Mesenchymal stem cell (in vitro differentiated cells and primary cell): Measurements from ENCODE around the gene RFPL2.
"Not testable (repeated sequence)": the region's sequence is repeated elsewhere in the genome, so short reads cannot be mapped to it uniquely, and the experiment has no call there.

Experiments used
- DNase-seq: peaks from one replicate; pipeline ENCODE4 v3.0.0-alpha.2; 2013
- H2AFZ ChIP-seq: one replicate; pipeline ENCODE4 v1.6.1; 2013; ENCODE audit warnings: low read depth, mild to moderate bottlenecking, control low read depth, inconsistent platforms, low read length, moderate library complexity
- H2AK5ac ChIP-seq: 2 replicates; pipeline ENCODE4 v1.6.1; 2013; ENCODE audit warnings: low read length, moderate library complexity, mild to moderate bottlenecking, inconsistent platforms; ENCODE audit not compliant: severe bottlenecking
- H2BK120ac ChIP-seq: one replicate; pipeline ENCODE4 v1.6.1; 2013; ENCODE audit warnings: low read depth, mild to moderate bottlenecking, inconsistent platforms, low read length, moderate library complexity
- H2BK12ac ChIP-seq, 2 experiments: one replicate each; pipeline ENCODE4 v1.6.1; 2013; ENCODE audit warnings: inconsistent platforms in 2 of 2, low read length in 2 of 2, mild to moderate bottlenecking in 2 of 2, moderate library complexity in 2 of 2, control low read depth in 1 of 2
- H2BK15ac ChIP-seq: one replicate; pipeline ENCODE4 v1.6.1; 2013; ENCODE audit warnings: mild to moderate bottlenecking, low read depth, inconsistent platforms; ENCODE audit not compliant: poor library complexity, severe bottlenecking
- H2BK5ac ChIP-seq: 2 replicates; pipeline ENCODE4 v1.6.1; 2013; ENCODE audit warnings: low read depth, mild to moderate bottlenecking, low read length, control low read depth, inconsistent platforms; ENCODE audit not compliant: poor library complexity, severe bottlenecking
- H3K14ac ChIP-seq, 2 experiments: one replicate each; pipeline ENCODE4 v1.6.1; 2013; ENCODE audit warnings: inconsistent platforms in 2 of 2, low read length in 2 of 2, control low read depth in 1 of 2, mild to moderate bottlenecking in 1 of 2, moderate library complexity in 1 of 2
- H3K18ac ChIP-seq, 2 experiments: one replicate each; pipeline ENCODE4 v1.6.1; 2013; ENCODE audit warnings: inconsistent platforms in 2 of 2, low read length in 2 of 2, control low read depth in 1 of 2, low read depth in 1 of 2, mild to moderate bottlenecking in 1 of 2
- H3K23ac ChIP-seq, 2 experiments: one replicate each; pipeline ENCODE4 v1.6.1; 2013; ENCODE audit warnings: inconsistent platforms in 2 of 2, low read length in 2 of 2, mild to moderate bottlenecking in 2 of 2, moderate library complexity in 2 of 2, control low read depth in 1 of 2
- H3K27ac ChIP-seq: 2 replicates; pipeline ENCODE4 v1.5.1; 2013; ENCODE audit warnings: mild to moderate bottlenecking, moderate library complexity, low read length, control low read depth, inconsistent platforms; ENCODE audit not compliant: poor library complexity, severe bottlenecking
- H3K27me3 ChIP-seq, 2 experiments: 2 replicates each; pipeline versions ENCODE4 v1.6.1 to v1.7.0; 2013; ENCODE audit warnings: low read length in 2 of 2, mild to moderate bottlenecking in 2 of 2, moderate library complexity in 2 of 2, control low read depth in 1 of 2, inconsistent platforms in 1 of 2; ENCODE audit not compliant: control insufficient read depth in 1 of 2, insufficient read depth in 1 of 2
- H3K36me3 ChIP-seq, 2 experiments: 2 replicates each; pipeline versions ENCODE4 v1.6.1 to v1.7.0; 2013; ENCODE audit warnings: low read length in 2 of 2, control low read depth in 1 of 2, inconsistent platforms in 1 of 2, low read depth in 1 of 2, mild to moderate bottlenecking in 1 of 2; ENCODE audit not compliant: insufficient read depth in 2 of 2, control insufficient read depth in 1 of 2
- H3K4ac ChIP-seq, 2 experiments: one replicate each; pipeline ENCODE4 v1.6.1; 2013; ENCODE audit warnings: inconsistent platforms in 2 of 2, low read length in 2 of 2, mild to moderate bottlenecking in 2 of 2, moderate library complexity in 2 of 2, control low read depth in 1 of 2, low read depth in 1 of 2
- H3K4me1 ChIP-seq: 2 replicates; pipeline ENCODE4 v1.6.1; 2013; ENCODE audit warnings: low read depth, low read length, control low read depth; ENCODE audit not compliant: control insufficient read depth, insufficient read depth
- H3K4me2 ChIP-seq: 2 replicates; pipeline ENCODE4 v1.6.1; 2013; ENCODE audit warnings: low read length, mild to moderate bottlenecking, inconsistent platforms; ENCODE audit not compliant: poor library complexity, severe bottlenecking
- H3K4me3 ChIP-seq, 2 experiments: 2 replicates each; pipeline versions ENCODE4 v1.5.1 to v1.7.0; 2013; ENCODE audit warnings: low read length in 2 of 2, mild to moderate bottlenecking in 2 of 2, control low read depth in 1 of 2, low read depth in 1 of 2; ENCODE audit not compliant: insufficient read depth in 1 of 2
- H3K79me1 ChIP-seq: replicated peaks from 2 replicates; pipeline ENCODE4 v1.6.1; 2013; ENCODE audit warnings: mild to moderate bottlenecking, control low read depth, low read length, inconsistent platforms; ENCODE audit not compliant: poor library complexity, severe bottlenecking
- H3K9ac ChIP-seq: 2 replicates; pipeline ENCODE4 v1.7.0; 2013; ENCODE audit warnings: mild to moderate bottlenecking, low read length, moderate library complexity
- H3K9me3 ChIP-seq: 2 replicates; pipeline ENCODE4 v1.7.0; 2013; ENCODE audit warnings: mild to moderate bottlenecking, low read length; ENCODE audit not compliant: control insufficient read depth
- H4K8ac ChIP-seq: one replicate; pipeline ENCODE4 v1.6.1; 2013; ENCODE audit warnings: inconsistent platforms, mild to moderate bottlenecking, low read length, moderate library complexity
- H4K91ac ChIP-seq: one replicate; pipeline ENCODE4 v1.6.1; 2013; ENCODE audit warnings: mild to moderate bottlenecking, low read length, inconsistent platforms
- WGBS: methylation state at CpG from one replicate; pipeline ENCODE4 v1.1.7; 2013; ENCODE audit warnings: mixed read lengths; 5-methylcytosine and 5-hydroxymethylcytosine counted together

Gene RFPL2

DNA sequence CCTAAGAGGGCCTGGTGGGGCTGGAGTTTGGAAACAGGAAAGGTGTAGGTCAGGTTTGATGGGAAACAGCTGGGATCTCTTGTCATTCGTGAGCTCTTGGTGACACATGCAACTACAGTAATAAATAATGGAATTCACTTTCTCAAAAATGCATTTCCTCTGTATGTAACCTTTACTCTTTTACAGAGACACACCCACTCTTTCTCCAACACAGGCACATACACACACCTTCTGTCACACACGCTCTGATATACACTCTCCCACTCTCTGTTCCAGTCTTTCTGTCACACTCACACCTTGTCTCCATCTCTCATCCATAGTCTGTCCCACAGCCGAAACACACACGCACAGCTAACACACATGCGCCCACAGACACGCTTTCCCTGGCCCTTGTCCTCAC lies 39.2 kb downstream of the RFPL2 start:
- 91% methylated on average over 6 of the region's 6 CpGs for WGBS
- no peak overlapping the region for H2BK5ac ChIP-seq
- no peak overlapping the region for H3K4me3 ChIP-seq

GRCh38 chr22:32164075-32164860 lies 40.6 kb downstream of the RFPL2 start:
- DNase-seq, result no peak
- WGBS, result 71% methylated on average over 5 of the region's 6 CpGs

More for the DNA sequence above, 39.2 kb downstream of the RFPL2 start:
- Histone ChIP-seq H2AK5ac (no peak overlapping the region), H3K18ac (no peak overlapping the region), H3K23ac (no peak overlapping the region), H3K14ac (no peak overlapping the region), H2BK15ac (no peak overlapping the region), H3K9me3 (no peaks in the 10 kb centered on the region), H3K79me1 (no peaks in the 10 kb centered on the region), H3K4ac (no peak overlapping the region), H3K9ac (no peak overlapping the region), H3K36me3 (no peaks in the 10 kb centered on the region), H2AFZ (no peak overlapping the region), H2BK12ac (no peak overlapping the region), H2BK120ac (no peak overlapping the region), H3K27me3 (peaks cover 4 to 39% of the 10 kb centered on the region in 2 experiments), H4K91ac (no peak overlapping the region), H3K27ac (no peak overlapping the region), H3K4me1 (no peaks in the 10 kb centered on the region), H3K4me2 (no peak overlapping the region), H4K8ac (no peak overlapping the region)
- no peak for DNase-seq

DNA sequence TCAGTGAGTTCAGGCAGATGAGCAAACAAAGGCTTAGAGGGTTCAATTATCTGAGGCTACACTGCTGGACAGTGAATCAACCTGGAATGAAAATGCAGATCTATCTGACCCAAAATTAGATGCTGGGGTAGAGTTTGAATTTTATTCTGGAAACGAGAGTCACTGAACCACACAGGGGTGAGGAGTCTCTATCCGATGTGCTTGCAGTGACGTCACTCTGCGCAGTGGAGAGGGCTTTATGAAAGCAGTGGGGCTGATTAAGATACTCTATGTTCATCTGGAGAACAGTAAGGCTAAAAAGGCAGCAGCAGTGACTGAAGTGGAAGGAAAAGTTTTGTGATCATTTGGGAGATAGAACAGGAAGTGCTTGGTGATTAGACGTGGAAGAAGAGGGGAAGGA lies 44.5 kb downstream of the RFPL2 start:
- H3K27me3 ChIP-seq, result peaks cover 4 to 33% of the 10 kb centered on the region in 2 experiments
- H4K91ac ChIP-seq, H4K8ac ChIP-seq, DNase-seq, H2BK12ac ChIP-seq, H3K9me3 ChIP-seq, H3K4ac ChIP-seq, H2AK5ac ChIP-seq, H3K36me3 ChIP-seq, H3K4me3 ChIP-seq, H3K14ac ChIP-seq, H2BK15ac ChIP-seq, H3K4me1 ChIP-seq, H2BK5ac ChIP-seq, H3K18ac ChIP-seq, H3K23ac ChIP-seq, H3K9ac ChIP-seq, H3K79me1 ChIP-seq, H3K4me2 ChIP-seq, H2AFZ ChIP-seq, H2BK120ac ChIP-seq, H3K27ac ChIP-seq: not testable (repeated sequence)
- WGBS, result 75% methylated on average over 5 of the region's 5 CpGs

More at GRCh38 chr22:32164075-32164860, 40.6 kb downstream of the RFPL2 start:
- H2BK12ac ChIP-seq, result no peak overlapping the region
- peaks cover 4 to 40% of the 10 kb centered on the region in 2 experiments for H3K27me3 ChIP-seq
- no peak overlapping the region for H3K9ac ChIP-seq
- H3K14ac ChIP-seq, result no peak overlapping the region
- H3K36me3 ChIP-seq, result no peaks in the 10 kb centered on the region
- H2AK5ac ChIP-seq, result no peak overlapping the region
- H4K91ac ChIP-seq, result no peak overlapping the region
- H3K23ac ChIP-seq, result no peak overlapping the region
- H3K79me1 ChIP-seq, result no peaks in the 10 kb centered on the region
- no peak overlapping the region for H3K27ac ChIP-seq
- H2AFZ ChIP-seq, result no peak overlapping the region
- no peak overlapping the region for H2BK15ac ChIP-seq
- H3K4ac ChIP-seq, result no peak overlapping the region
- no peak overlapping the region for H4K8ac ChIP-seq
- H3K18ac ChIP-seq, result no peak overlapping the region
- no peak overlapping the region for H3K4me3 ChIP-seq
- no peaks in the 10 kb centered on the region for H3K9me3 ChIP-seq
- no peaks in the 10 kb centered on the region for H3K4me1 ChIP-seq
- no peak overlapping the region for H2BK120ac ChIP-seq
- H3K4me2 ChIP-seq, result no peak overlapping the region
- H2BK5ac ChIP-seq, result no peak overlapping the region

DNA sequence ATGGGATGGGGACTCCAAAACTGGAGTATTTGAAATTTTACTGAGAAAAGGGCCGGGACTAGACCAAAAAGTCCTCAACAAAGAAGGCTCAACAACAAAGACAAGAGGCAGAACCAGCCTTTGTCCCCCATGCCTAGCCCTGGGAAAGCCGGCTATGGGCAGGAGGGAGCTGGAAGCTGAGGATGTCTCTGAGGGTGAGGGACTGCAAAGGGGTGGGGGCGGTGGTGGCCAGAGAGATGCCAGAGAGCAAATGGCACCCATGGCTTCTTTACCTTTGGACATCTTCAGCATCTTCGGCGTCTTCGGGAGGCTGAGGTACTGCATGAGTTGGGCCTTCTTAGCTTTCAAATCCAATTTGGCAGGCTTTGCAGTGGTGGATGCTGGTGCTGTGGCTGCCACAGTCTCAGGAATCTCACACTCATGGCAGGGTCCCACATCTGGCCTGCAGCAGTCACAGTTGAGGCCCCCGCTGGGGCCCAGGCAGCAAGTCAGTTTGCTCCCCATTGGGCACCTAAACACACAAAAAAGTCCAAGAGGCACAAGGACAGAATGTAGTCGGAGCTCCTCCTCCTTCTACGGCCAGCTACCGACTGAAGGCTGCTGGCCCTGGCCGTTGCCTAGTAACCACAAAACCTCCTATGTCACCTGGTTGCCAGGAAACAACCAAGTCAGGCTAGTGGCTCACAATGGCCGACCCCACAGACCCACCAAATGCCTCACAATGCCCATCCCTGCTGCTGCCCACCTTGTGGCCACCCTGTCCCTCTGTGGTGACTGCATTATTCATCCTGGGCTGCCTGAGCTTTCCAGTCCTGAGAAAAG lies 46.0 kb downstream of the RFPL2 start, which contains the start of gene C22orf42:
TSS of gene C22orf42 (minus strand) at position 592 of the 822 bp plus-strand sequence. CDS start at position 504, 88 bp downstream.
- Histone ChIP-seq H3K79me1 (no peaks in the 10 kb centered on the region), H4K8ac (no peak within 1 kb of the TSS), H3K23ac (no peak within 1 kb of the TSS), H3K18ac (no peak within 1 kb of the TSS), H3K9ac (no peak within 1 kb of the TSS), H2BK5ac (no peak within 1 kb of the TSS), H2BK120ac (no peak within 1 kb of the TSS), H2BK15ac (no peak within 1 kb of the TSS), H3K36me3 (no peaks in the 10 kb centered on the region), H3K27me3 (peaks cover 0 to 19% of the 10 kb centered on the region in 2 experiments), H3K4me2 (no peak within 1 kb of the TSS), H3K9me3 (no peaks in the 10 kb centered on the region), H3K4me3 (no peak within 1 kb of the TSS), H3K14ac (no peak within 1 kb of the TSS), H3K27ac (no peak within 1 kb of the TSS), H3K4ac (no peak within 1 kb of the TSS), H2AFZ (no peak within 1 kb of the TSS), H4K91ac (no peak within 1 kb of the TSS), H3K4me1 (no peaks in the 10 kb centered on the region), H2BK12ac (no peak within 1 kb of the TSS), H2AK5ac (no peak within 1 kb of the TSS)
- DNase-seq, result no peak
- 85% methylated on average over 11 of the region's 12 CpGs for WGBS
